ENCODE measurements around the gene PTX3.

Gene PTX3

GRCh38 chr3:157417247-157417646, 19.4 kb upstream of the PTX3 start:
- no peak for TF ChIP-seq CTCF (IDR thresholded peaks at IDR 0.05; ENCODE audit: extremely low read depth, insufficient read depth, missing control alignments)
- in situ Hi-C loops (cut with MboI; ENCODE audit: low pct_unique_long_range_greater_than_20kb, low sequenced_read_pairs, unreplicated experiment) = no loop called here
- no peak for DNase-seq (ENCODE audit: low spot score)

DNA sequence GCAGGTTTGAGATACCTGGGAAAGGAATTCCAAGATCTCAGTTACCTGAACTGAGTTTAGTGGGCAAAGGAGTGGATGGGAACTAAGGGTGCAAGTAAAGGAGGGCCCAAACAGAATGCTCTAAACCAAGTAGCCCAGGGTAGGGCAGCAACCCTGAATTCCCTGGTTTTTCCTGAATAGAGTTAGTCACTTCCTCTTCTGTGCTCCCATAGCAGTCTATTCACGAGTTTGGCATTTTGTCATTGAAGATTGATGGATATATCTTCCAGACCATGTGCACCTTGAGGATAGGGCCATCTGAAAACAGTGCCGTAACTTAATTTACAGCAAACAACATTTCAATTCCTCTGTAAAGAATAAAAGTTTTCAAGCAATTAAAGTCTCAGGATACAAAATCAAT, 18.5 kb upstream of the PTX3 start:
- DNase-seq (ENCODE audit: low spot score) = no peak
- in situ Hi-C loops (cut with MboI; ENCODE audit: low pct_unique_long_range_greater_than_20kb, low sequenced_read_pairs, unreplicated experiment) = no loop called here
- no peak for TF ChIP-seq CTCF (IDR thresholded peaks at IDR 0.05; ENCODE audit: extremely low read depth, insufficient read depth, missing control alignments)

GRCh38 chr3:157420606-157421130, 16.0 kb upstream of the PTX3 start:
- no peak for DNase-seq (ENCODE audit: low spot score)
- in situ Hi-C loops (cut with MboI; ENCODE audit: low pct_unique_long_range_greater_than_20kb, low sequenced_read_pairs, unreplicated experiment) = no loop called here
- no peak for TF ChIP-seq CTCF (IDR thresholded peaks at IDR 0.05; ENCODE audit: extremely low read depth, insufficient read depth, missing control alignments)

- DNase-seq (ENCODE audit: low spot score) = no peak
- in situ Hi-C loops (cut with MboI; ENCODE audit: low pct_unique_long_range_greater_than_20kb, low sequenced_read_pairs, unreplicated experiment) = no loop called here
- TF ChIP-seq CTCF (IDR thresholded peaks at IDR 0.05; ENCODE audit: extremely low read depth, insufficient read depth, missing control alignments) = no peak
Measured at GRCh38 chr3:157423337-157423736, 13.3 kb upstream of the PTX3 start.

GRCh38 chr3:157427901-157428300, 8.7 kb upstream of the PTX3 start:
- no peak for TF ChIP-seq CTCF (IDR thresholded peaks at IDR 0.05; ENCODE audit: extremely low read depth, insufficient read depth, missing control alignments)
- in situ Hi-C loops (cut with MboI; ENCODE audit: low pct_unique_long_range_greater_than_20kb, low sequenced_read_pairs, unreplicated experiment) = no loop called here
- no peak for DNase-seq (ENCODE audit: low spot score)

DNA sequence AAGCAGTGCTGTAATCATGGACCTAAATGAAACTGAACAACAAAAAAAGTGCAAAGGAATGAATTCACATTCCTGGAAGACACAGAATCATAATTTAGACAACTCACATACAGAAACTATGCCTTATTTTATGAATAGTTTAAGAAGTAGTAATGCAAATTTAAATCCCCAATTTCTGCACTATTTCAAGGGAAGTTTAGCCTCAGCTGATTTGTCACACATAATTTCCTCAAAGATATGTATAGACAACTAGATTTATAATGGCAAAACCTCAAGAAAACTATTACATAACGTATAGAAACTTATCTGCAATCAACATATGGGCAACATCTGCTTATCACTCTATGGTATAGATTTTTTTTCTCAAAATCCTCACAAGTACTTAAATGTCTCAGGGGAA, 7.8 kb upstream of the PTX3 start:
- no peak for DNase-seq (ENCODE audit: low spot score)
- no peak for TF ChIP-seq CTCF (IDR thresholded peaks at IDR 0.05; ENCODE audit: extremely low read depth, insufficient read depth, missing control alignments)
- in situ Hi-C loops (cut with MboI; ENCODE audit: low pct_unique_long_range_greater_than_20kb, low sequenced_read_pairs, unreplicated experiment) = no loop called here

DNA sequence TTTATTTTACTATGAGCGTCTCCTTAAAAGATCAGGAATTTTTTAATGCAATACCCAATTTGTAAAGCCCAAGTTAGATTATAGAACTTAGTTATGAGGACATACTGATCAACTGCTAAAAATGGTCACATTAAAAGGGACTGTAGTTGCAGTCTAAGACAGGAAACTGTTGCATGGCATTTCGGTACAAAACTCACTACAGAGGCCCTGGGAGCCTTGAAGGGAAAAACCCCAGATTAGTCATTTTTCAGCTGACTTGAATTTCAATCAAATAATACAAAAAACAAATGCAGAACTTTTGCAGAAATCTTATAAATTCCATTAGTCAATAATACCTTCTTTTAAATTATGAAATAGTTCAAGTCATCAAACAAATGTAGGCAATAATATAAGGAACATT, 6.9 kb upstream of the PTX3 start:
- DNase-seq (ENCODE audit: low spot score) = no peak
- in situ Hi-C loops (cut with MboI; ENCODE audit: low pct_unique_long_range_greater_than_20kb, low sequenced_read_pairs, unreplicated experiment) = no loop called here
- TF ChIP-seq CTCF (IDR thresholded peaks at IDR 0.05; ENCODE audit: extremely low read depth, insufficient read depth, missing control alignments) = no peak

All from GM13977 (cell line).